Measurements from ENCODE around the gene PDE4D. TPM values are rescaled to one million over a fixed set of nuclear protein-coding genes. Genes with fewer than 3 reads are reported as not detected.

Gene PDE4D
- total RNA-seq, 1 donor, result 19.9 TPM

- Histone ChIP-seq H4K20me1 (ENCODE audit: insufficient read depth, low read length) (no peaks in the 10 kb centered on the region), H3K4me3 (ENCODE audit: insufficient read depth, low read length) (peak overlapping the region; percentile 85), H3K4me2 (ENCODE audit: insufficient read depth, low read length) (peak overlapping the region; percentile 91), H3K4me1 (ENCODE audit: insufficient read depth, low read length) (peaks cover 53% of the 10 kb centered on the region), H3K79me2 (ENCODE audit: insufficient read depth, low read length) (peaks cover 41% of the 10 kb centered on the region), H3K27ac (ENCODE audit: low read depth, low read length) (peak overlapping the region; percentile 90), H3K27me3 (ENCODE audit: insufficient read depth, low read length) (no peaks in the 10 kb centered on the region), H2AFZ (ENCODE audit: low read length) (peak overlapping the region; percentile 93), H3K36me3 (ENCODE audit: insufficient read depth, low read length) (no peaks in the 10 kb centered on the region), H3K9me3 (ENCODE audit: low read depth, low read length) (no peaks in the 10 kb centered on the region)
- peak; percentile 84 for DNase-seq (ENCODE audit: insufficient read length, low spot score, missing footprints)
- no peak for TF ChIP-seq CTCF (IDR thresholded peaks at IDR 0.05; ENCODE audit: extremely low read depth, low read depth, low read length)
These were observed 854.1 kb downstream of the PDE4D start for GRCh38 chr5:59039296-59040023.

- peak overlapping the region; percentile 85 for H3K4me3 ChIP-seq (ENCODE audit: insufficient read depth, low read length)
These were observed 854.7 kb downstream of the PDE4D start for GRCh38 chr5:59038798-59039295.

DNA sequence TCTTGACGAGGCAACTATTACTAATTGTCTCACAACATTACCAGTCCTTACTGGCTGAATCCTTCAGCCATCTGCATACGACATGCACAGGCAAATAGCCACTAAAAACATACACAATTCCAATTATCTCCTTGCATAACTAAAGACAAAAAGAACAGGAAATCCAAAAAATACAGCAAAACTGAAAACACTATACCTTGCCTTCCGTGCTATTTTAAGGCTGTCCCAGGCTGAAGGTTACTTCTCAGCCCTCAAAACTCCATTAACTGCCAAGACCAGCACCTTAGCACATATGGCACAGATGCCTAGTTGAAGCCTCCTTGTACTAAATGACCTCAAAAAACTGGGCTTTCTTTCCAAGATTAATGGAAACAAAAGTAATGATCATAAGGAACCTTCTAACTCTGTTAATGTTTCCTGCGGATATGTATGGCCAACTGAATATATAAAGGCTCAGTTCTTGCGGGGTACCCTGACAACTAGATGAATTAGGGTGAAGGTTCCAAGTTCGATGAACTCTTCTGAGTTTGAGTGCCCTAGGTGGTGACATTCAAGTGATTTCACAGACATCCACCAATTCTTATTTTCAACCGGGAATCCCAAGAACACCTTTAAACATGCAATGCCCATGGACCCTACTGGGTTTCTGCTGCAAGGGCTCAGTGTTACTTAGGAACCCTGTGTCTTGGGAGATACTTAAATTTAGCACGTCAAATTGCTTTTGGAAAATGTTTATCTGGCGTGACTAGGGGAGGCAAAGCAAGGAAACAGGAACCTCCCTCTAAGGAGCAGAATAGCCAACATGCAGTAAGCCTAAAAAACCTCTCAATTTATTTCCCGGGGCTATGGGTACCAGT is 855.4 kb downstream of the PDE4D start:
- Histone ChIP-seq H3K9me3 (ENCODE audit: low read depth, low read length) (no peaks in the 10 kb centered on the region), H3K4me3 (ENCODE audit: insufficient read depth, low read length) (peak overlapping the region; percentile 85), H4K20me1 (ENCODE audit: insufficient read depth, low read length) (no peaks in the 10 kb centered on the region), H3K36me3 (ENCODE audit: insufficient read depth, low read length) (no peaks in the 10 kb centered on the region), H3K27ac (ENCODE audit: low read depth, low read length) (peak overlapping the region; percentile 90), H3K27me3 (ENCODE audit: insufficient read depth, low read length) (no peaks in the 10 kb centered on the region), H3K79me2 (ENCODE audit: insufficient read depth, low read length) (peaks cover 52% of the 10 kb centered on the region), H3K4me2 (ENCODE audit: insufficient read depth, low read length) (peak overlapping the region; percentile 91), H2AFZ (ENCODE audit: low read length) (peak overlapping the region; percentile 93), H3K4me1 (ENCODE audit: insufficient read depth, low read length) (peaks cover 57% of the 10 kb centered on the region)
- no peak for TF ChIP-seq CTCF (IDR thresholded peaks at IDR 0.05; ENCODE audit: extremely low read depth, low read depth, low read length)
- peak; percentile 80 for DNase-seq (ENCODE audit: insufficient read length, low spot score, missing footprints)

More at GRCh38 chr5:59038798-59039295, 854.7 kb downstream of the PDE4D start:
- Histone ChIP-seq H3K79me2 (ENCODE audit: insufficient read depth, low read length) (peaks cover 46% of the 10 kb centered on the region), H3K4me1 (ENCODE audit: insufficient read depth, low read length) (peaks cover 57% of the 10 kb centered on the region), H3K4me2 (ENCODE audit: insufficient read depth, low read length) (peak overlapping the region; percentile 91), H3K9me3 (ENCODE audit: low read depth, low read length) (no peaks in the 10 kb centered on the region), H4K20me1 (ENCODE audit: insufficient read depth, low read length) (no peaks in the 10 kb centered on the region), H3K36me3 (ENCODE audit: insufficient read depth, low read length) (no peaks in the 10 kb centered on the region), H2AFZ (ENCODE audit: low read length) (peak overlapping the region; percentile 93), H3K27me3 (ENCODE audit: insufficient read depth, low read length) (no peaks in the 10 kb centered on the region), H3K27ac (ENCODE audit: low read depth, low read length) (peak overlapping the region; percentile 90)
- no peak for TF ChIP-seq CTCF (IDR thresholded peaks at IDR 0.05; ENCODE audit: extremely low read depth, low read depth, low read length)
- peak; percentile 82 for DNase-seq (ENCODE audit: insufficient read length, low spot score, missing footprints)

All from osteoblast (primary cell).